HEK293 (cell line): ENCODE data around the gene RD3L.

Experiments
- EGR2 ChIP-seq: fragments of 450-650 bp; formaldehyde crosslinking; IDR thresholded peaks from 2 replicates; pipeline ENCODE4 v1.5.1; 2016; ENCODE audit warnings: low read depth, missing biosample characterization, missing genetic modification characterization
- KLF7 ChIP-seq: fragments of 450-650 bp; formaldehyde crosslinking; IDR thresholded peaks from 2 replicates; pipeline ENCODE4 v1.5.1; 2016; ENCODE audit warnings: missing biosample characterization, missing genetic modification characterization, borderline replicate concordance
- ZBTB17 ChIP-seq: fragments of 450-650 bp; formaldehyde crosslinking; IDR thresholded peaks from 2 replicates; pipeline ENCODE4 v1.5.1; 2016; ENCODE audit warnings: missing biosample characterization, missing genetic modification characterization
- ZNF2 ChIP-seq: fragments of 450-650 bp; formaldehyde crosslinking; IDR thresholded peaks from 2 replicates; pipeline ENCODE4 v1.5.1; 2016; ENCODE audit warnings: missing biosample characterization, missing genetic modification characterization
- ZNF37A ChIP-seq: fragments of 450-650 bp; IDR thresholded peaks from 2 replicates; pipeline ENCODE4 v1.5.1; 2018; ENCODE audit warnings: missing biosample characterization, missing genetic modification characterization
- ZNF404 ChIP-seq: fragments of 450-650 bp; formaldehyde crosslinking; IDR thresholded peaks from 2 replicates; pipeline ENCODE4 v1.5.1; 2017; ENCODE audit warnings: missing biosample characterization, missing genetic modification characterization
- ZNF488 ChIP-seq: fragments of 450-650 bp; formaldehyde crosslinking; IDR thresholded peaks from 2 replicates; pipeline ENCODE4 v1.5.1; 2016; ENCODE audit warnings: missing biosample characterization, missing genetic modification characterization
- ZNF501 ChIP-seq: fragments of 450-650 bp; formaldehyde crosslinking; IDR thresholded peaks from 2 replicates; pipeline ENCODE4 v1.5.1; 2016; ENCODE audit warnings: missing biosample characterization, missing genetic modification characterization
- ZNF600 ChIP-seq: fragments of 450-650 bp; formaldehyde crosslinking; IDR thresholded peaks from 2 replicates; pipeline ENCODE4 v1.5.1; 2016; ENCODE audit warnings: missing biosample characterization, missing genetic modification characterization
- ZNF639 ChIP-seq: fragments of 450-650 bp; formaldehyde crosslinking; IDR thresholded peaks from 2 replicates; pipeline ENCODE4 v1.5.1; 2016; ENCODE audit warnings: missing biosample characterization, missing genetic modification characterization
- ZSCAN18 ChIP-seq: fragments of 450-650 bp; formaldehyde crosslinking; IDR thresholded peaks from 2 replicates; pipeline ENCODE4 v1.5.1; 2016; ENCODE audit warnings: missing biosample characterization, missing genetic modification characterization
- TF ChIP-seq, protein P1 (sequence below): fragments of 450-650 bp; formaldehyde crosslinking; conservative IDR thresholded peaks from 2 replicates; pipeline ENCODE4 v1.5.1; 2016; ENCODE audit warnings: low read depth, missing biosample characterization, missing genetic modification characterization
- TF ChIP-seq, protein P2 (sequence below): fragments of 450-650 bp; formaldehyde crosslinking; conservative IDR thresholded peaks from 2 replicates; pipeline ENCODE4 v1.5.1; 2016; ENCODE audit warnings: low read depth, missing biosample characterization, missing genetic modification characterization
- TF ChIP-seq, protein P3 (sequence below): fragments of 450-650 bp; formaldehyde crosslinking; IDR thresholded peaks from 2 replicates; pipeline ENCODE4 v1.5.1; 2016; ENCODE audit warnings: missing biosample characterization, missing genetic modification characterization
- TF ChIP-seq, protein P4 (sequence below): fragments of 450-650 bp; formaldehyde crosslinking; IDR thresholded peaks from 2 replicates; pipeline ENCODE4 v1.5.0; 2017; ENCODE audit warnings: missing biosample characterization, missing genetic modification characterization, borderline replicate concordance
- TF ChIP-seq, protein P5 (sequence below): fragments of 450-650 bp; formaldehyde crosslinking; IDR thresholded peaks from 2 replicates; pipeline ENCODE4 v1.5.1; 2016; ENCODE audit warnings: missing biosample characterization, missing genetic modification characterization

The RD3L gene

DNA sequence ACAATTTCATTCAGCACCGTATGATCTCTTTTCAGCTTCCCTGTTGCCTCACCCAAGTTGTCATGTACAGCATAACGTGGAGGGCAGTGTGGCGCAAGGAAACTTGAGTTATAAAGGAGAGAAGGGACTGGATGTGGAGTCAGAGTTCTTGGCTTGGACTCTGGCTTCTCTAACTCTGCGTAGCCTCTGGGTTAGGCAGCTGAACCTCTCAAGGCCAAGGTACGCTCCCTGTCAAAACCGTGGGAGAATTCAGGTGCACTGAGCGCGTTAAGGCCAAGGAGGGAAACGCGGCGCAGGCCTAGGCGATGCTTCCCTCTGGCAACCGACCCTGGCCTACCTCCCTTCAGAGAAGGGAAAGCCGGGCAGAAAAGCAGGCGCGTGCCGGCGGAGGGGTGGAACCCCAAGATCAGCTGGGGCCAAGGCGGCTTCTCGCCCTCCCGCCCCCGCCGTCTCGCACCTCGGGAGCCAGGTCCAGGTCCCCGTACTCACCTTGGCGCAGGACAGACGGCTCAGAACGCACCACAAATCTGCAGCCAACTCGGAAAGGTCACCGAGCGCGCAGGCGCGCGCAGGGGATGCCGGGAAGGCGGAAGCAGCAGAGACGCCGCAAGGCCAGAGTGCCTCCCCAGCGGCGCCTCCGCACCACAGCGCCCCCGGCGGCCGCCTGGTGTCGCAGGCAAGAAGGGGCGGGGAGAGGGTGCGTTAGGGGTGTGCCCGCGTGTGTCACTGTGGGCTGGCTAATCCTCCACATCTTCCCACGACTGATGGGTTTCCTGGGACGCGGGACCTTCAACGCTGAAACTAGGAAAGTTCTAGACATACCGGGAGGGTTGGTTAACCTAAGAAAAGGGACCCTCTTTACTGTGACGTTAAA is 21.1 kb downstream of the RD3L start (continued):
- TF ChIP-seq ZNF639 (tag by site-specific recombination) (peak; percentile 47; the same call in 1 of the 2 replicates), ZNF404 (tag by site-specific recombination) (no peak), KLF7 (tag by site-specific recombination) (peak; percentile 49; the same call in 1 of the 2 replicates), ZNF2 (tag by site-specific recombination) (peak; percentile 87; the same call in 1 of the 2 replicates), ZNF501 (tag by site-specific recombination) (0 out of 2 replicates have a peak, but pooled peaks have one; percentile 83), ZSCAN18 (tag by site-specific recombination) (no peak), ZBTB17 (tag by site-specific recombination) (peak; percentile 63), ZNF37A (no peak), ZNF600 (tag by site-specific recombination) (peak; percentile 68; the same call in 1 of the 2 replicates), EGR2 (peak; percentile 82), ZNF488 (tag by site-specific recombination) (no peak)
- TF ChIP-seq, protein P1, sequence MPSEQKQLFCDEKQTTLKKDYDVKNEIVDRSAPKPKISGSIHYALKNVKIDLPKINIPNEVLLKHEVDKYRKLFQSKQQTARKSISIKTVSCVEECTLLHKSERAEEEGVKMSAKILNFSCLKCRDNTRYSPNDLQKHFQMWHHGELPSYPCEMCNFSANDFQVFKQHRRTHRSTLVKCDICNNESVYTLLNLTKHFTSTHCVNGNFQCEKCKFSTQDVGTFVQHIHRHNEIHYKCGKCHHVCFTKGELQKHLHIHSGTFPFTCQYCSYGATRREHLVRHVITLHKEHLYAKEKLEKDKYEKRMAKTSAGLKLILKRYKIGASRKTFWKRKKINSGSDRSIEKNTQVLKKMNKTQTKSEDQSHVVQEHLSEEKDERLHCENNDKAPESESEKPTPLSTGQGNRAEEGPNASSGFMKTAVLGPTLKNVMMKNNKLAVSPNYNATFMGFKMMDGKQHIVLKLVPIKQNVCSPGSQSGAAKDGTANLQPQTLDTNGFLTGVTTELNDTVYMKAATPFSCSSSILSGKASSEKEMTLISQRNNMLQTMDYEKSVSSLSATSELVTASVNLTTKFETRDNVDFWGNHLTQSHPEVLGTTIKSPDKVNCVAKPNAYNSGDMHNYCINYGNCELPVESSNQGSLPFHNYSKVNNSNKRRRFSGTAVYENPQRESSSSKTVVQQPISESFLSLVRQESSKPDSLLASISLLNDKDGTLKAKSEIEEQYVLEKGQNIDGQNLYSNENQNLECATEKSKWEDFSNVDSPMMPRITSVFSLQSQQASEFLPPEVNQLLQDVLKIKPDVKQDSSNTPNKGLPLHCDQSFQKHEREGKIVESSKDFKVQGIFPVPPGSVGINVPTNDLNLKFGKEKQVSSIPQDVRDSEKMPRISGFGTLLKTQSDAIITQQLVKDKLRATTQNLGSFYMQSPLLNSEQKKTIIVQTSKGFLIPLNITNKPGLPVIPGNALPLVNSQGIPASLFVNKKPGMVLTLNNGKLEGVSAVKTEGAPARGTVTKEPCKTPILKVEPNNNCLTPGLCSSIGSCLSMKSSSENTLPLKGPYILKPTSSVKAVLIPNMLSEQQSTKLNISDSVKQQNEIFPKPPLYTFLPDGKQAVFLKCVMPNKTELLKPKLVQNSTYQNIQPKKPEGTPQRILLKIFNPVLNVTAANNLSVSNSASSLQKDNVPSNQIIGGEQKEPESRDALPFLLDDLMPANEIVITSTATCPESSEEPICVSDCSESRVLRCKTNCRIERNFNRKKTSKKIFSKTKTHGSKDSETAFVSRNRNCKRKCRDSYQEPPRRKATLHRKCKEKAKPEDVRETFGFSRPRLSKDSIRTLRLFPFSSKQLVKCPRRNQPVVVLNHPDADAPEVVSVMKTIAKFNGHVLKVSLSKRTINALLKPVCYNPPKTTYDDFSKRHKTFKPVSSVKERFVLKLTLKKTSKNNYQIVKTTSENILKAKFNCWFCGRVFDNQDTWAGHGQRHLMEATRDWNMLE = peak; percentile 70
- TF ChIP-seq, protein P2, sequence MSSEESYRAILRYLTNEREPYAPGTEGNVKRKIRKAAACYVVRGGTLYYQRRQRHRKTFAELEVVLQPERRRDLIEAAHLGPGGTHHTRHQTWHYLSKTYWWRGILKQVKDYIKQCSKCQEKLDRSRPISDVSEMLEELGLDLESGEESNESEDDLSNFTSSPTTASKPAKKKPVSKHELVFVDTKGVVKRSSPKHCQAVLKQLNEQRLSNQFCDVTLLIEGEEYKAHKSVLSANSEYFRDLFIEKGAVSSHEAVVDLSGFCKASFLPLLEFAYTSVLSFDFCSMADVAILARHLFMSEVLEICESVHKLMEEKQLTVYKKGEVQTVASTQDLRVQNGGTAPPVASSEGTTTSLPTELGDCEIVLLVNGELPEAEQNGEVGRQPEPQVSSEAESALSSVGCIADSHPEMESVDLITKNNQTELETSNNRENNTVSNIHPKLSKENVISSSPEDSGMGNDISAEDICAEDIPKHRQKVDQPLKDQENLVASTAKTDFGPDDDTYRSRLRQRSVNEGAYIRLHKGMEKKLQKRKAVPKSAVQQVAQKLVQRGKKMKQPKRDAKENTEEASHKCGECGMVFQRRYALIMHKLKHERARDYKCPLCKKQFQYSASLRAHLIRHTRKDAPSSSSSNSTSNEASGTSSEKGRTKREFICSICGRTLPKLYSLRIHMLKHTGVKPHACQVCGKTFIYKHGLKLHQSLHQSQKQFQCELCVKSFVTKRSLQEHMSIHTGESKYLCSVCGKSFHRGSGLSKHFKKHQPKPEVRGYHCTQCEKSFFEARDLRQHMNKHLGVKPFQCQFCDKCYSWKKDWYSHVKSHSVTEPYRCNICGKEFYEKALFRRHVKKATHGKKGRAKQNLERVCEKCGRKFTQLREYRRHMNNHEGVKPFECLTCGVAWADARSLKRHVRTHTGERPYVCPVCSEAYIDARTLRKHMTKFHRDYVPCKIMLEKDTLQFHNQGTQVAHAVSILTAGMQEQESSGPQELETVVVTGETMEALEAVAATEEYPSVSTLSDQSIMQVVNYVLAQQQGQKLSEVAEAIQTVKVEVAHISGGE (tag by site-specific recombination) = peak; percentile 66; the same call in 1 of the 2 replicates
- TF ChIP-seq, protein P3, sequence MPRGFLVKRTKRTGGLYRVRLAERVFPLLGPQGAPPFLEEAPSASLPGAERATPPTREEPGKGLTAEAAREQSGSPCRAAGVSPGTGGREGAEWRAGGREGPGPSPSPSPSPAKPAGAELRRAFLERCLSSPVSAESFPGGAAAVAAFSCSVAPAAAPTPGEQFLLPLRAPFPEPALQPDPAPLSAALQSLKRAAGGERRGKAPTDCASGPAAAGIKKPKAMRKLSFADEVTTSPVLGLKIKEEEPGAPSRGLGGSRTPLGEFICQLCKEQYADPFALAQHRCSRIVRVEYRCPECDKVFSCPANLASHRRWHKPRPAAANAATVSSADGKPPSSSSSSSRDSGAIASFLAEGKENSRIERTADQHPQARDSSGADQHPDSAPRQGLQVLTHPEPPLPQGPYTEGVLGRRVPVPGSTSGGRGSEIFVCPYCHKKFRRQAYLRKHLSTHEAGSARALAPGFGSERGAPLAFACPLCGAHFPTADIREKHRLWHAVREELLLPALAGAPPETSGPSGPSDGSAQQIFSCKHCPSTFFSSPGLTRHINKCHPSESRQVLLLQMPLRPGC (tag by site-specific recombination) = peak; percentile 18; the same call in 1 of the 2 replicates
- TF ChIP-seq, protein P4, sequence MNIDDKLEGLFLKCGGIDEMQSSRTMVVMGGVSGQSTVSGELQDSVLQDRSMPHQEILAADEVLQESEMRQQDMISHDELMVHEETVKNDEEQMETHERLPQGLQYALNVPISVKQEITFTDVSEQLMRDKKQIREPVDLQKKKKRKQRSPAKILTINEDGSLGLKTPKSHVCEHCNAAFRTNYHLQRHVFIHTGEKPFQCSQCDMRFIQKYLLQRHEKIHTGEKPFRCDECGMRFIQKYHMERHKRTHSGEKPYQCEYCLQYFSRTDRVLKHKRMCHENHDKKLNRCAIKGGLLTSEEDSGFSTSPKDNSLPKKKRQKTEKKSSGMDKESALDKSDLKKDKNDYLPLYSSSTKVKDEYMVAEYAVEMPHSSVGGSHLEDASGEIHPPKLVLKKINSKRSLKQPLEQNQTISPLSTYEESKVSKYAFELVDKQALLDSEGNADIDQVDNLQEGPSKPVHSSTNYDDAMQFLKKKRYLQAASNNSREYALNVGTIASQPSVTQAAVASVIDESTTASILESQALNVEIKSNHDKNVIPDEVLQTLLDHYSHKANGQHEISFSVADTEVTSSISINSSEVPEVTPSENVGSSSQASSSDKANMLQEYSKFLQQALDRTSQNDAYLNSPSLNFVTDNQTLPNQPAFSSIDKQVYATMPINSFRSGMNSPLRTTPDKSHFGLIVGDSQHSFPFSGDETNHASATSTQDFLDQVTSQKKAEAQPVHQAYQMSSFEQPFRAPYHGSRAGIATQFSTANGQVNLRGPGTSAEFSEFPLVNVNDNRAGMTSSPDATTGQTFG (tag by site-specific recombination) = no peak
- TF ChIP-seq, protein P5, sequence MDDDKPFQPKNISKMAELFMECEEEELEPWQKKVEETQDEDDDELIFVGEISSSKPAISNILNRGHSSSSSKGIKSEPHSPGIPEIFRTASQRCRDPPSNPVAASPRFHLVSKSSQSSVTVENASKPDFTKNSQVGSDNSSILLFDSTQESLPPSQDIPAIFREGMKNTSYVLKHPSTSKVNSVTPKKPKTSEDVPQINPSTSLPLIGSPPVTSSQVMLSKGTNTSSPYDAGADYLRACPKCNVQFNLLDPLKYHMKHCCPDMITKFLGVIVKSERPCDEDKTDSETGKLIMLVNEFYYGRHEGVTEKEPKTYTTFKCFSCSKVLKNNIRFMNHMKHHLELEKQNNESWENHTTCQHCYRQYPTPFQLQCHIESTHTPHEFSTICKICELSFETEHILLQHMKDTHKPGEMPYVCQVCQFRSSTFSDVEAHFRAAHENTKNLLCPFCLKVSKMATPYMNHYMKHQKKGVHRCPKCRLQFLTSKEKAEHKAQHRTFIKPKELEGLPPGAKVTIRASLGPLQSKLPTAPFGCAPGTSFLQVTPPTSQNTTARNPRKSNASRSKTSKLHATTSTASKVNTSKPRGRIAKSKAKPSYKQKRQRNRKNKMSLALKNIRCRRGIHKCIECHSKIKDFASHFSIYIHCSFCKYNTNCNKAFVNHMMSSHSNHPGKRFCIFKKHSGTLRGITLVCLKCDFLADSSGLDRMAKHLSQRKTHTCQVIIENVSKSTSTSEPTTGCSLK (tag by site-specific recombination) = no peak
